ENCODE data around the gene TARBP1. TPM values are rescaled to one million over a fixed set of nuclear protein-coding genes. Genes with fewer than 3 reads are reported as not detected.

Gene TARBP1, protein sequence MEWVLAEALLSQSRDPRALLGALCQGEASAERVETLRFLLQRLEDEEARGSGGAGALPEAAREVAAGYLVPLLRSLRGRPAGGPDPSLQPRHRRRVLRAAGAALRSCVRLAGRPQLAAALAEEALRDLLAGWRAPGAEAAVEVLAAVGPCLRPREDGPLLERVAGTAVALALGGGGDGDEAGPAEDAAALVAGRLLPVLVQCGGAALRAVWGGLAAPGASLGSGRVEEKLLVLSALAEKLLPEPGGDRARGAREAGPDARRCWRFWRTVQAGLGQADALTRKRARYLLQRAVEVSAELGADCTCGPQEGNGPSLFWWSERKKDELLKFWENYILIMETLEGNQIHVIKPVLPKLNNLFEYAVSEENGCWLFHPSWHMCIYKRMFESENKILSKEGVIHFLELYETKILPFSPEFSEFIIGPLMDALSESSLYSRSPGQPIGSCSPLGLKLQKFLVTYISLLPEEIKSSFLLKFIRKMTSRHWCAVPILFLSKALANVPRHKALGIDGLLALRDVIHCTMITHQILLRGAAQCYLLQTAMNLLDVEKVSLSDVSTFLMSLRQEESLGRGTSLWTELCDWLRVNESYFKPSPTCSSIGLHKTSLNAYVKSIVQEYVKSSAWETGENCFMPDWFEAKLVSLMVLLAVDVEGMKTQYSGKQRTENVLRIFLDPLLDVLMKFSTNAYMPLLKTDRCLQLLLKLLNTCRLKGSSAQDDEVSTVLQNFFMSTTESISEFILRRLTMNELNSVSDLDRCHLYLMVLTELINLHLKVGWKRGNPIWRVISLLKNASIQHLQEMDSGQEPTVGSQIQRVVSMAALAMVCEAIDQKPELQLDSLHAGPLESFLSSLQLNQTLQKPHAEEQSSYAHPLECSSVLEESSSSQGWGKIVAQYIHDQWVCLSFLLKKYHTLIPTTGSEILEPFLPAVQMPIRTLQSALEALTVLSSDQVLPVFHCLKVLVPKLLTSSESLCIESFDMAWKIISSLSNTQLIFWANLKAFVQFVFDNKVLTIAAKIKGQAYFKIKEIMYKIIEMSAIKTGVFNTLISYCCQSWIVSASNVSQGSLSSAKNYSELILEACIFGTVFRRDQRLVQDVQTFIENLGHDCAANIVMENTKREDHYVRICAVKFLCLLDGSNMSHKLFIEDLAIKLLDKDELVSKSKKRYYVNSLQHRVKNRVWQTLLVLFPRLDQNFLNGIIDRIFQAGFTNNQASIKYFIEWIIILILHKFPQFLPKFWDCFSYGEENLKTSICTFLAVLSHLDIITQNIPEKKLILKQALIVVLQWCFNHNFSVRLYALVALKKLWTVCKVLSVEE (N-terminal part only)
- total RNA-seq, result 10 to 100 TPM; 27.7 to 32.2 TPM
- polyA plus RNA-seq, result 10 to 100 TPM; 11.2 to 48.7 TPM
- long read RNA-seq, donor 1, partial matches to known transcripts, result 12 of 19 reads
- long read RNA-seq, donor 1, other reads (novel, unspliced or antisense), result 0 of 19 reads
- long read RNA-seq, donor 2, partial matches to known transcripts, result 0 of 1 reads
- long read RNA-seq, donor 2, other reads (novel, unspliced or antisense), result 0 of 1 reads
- long read RNA-seq, donor 3, transcript TARBP1-202 (8 exons, 1,650 nt), result major isoform, 6 of 15 reads
- long read RNA-seq, donor 3, partial matches to known transcripts, result 7 of 15 reads
- long read RNA-seq, donor 3, other reads (novel, unspliced or antisense), result 0 of 15 reads
- long read RNA-seq, donor 4, partial matches to known transcripts, result 7 of 10 reads
- long read RNA-seq, donor 4, other reads (novel, unspliced or antisense), result 0 of 10 reads
- long read RNA-seq, donor 5, full-length matches to known transcripts, result 6 of 12 reads
- long read RNA-seq, donor 5, partial matches to known transcripts, result 6 of 12 reads
- long read RNA-seq, donor 5, other reads (novel, unspliced or antisense), result 0 of 12 reads

GRCh38 chr1:234478481-234479309, at the start of gene TARBP1:
TARBP1 (minus strand) TSS chr1:234479179; CDS start chr1:234479103, 76 bp downstream.
- no peaks in the 10 kb centered on the region for H3K27me3 ChIP-seq (ENCODE audit: control insufficient read depth in 3 of 3, insufficient read depth in 3 of 3, low read length in 2 of 3)
- peak within 1 kb of the TSS; percentile 84 for H3K4me3 ChIP-seq
- WGBS, 2 donors, result 0 to 1% methylated on average over 70 to 122 of the region's 122 CpGs
- H3K4me1 ChIP-seq (ENCODE audit: control insufficient read depth in 5 of 5, insufficient read depth in 5 of 5, low read length in 5 of 5), result peaks cover 0 to 8% (median 0%) of the 10 kb centered on the region in 5 donors
- DNase-seq (peak; percentile 83 to 93 (median 84)), ATAC-seq (ENCODE audit: insufficient read depth, low FRiP score) (peak; percentile 83)
- peak within 1 kb of the TSS; percentile 95 to 97 for H3K27ac ChIP-seq (ENCODE audit: low read depth in 1 of 2, low read length in 1 of 2)
- H3K9me3 ChIP-seq (ENCODE audit: control insufficient read depth in 4 of 4, insufficient read depth in 3 of 4, low read length in 3 of 4), result no peaks in the 10 kb centered on the region
- no peak within 1 kb of the TSS for H3K9ac ChIP-seq (ENCODE audit: insufficient read depth in 1 of 2, low read length in 2 of 2)
- no peak for TF ChIP-seq CTCF (IDR thresholded peaks at IDR 0.05; ENCODE audit: control extremely low read depth, extremely low read depth)
- H3K36me3 ChIP-seq (ENCODE audit: control insufficient read depth in 4 of 4, insufficient read depth in 4 of 4, low read length in 4 of 4), result no peaks in the 10 kb centered on the region

DNA sequence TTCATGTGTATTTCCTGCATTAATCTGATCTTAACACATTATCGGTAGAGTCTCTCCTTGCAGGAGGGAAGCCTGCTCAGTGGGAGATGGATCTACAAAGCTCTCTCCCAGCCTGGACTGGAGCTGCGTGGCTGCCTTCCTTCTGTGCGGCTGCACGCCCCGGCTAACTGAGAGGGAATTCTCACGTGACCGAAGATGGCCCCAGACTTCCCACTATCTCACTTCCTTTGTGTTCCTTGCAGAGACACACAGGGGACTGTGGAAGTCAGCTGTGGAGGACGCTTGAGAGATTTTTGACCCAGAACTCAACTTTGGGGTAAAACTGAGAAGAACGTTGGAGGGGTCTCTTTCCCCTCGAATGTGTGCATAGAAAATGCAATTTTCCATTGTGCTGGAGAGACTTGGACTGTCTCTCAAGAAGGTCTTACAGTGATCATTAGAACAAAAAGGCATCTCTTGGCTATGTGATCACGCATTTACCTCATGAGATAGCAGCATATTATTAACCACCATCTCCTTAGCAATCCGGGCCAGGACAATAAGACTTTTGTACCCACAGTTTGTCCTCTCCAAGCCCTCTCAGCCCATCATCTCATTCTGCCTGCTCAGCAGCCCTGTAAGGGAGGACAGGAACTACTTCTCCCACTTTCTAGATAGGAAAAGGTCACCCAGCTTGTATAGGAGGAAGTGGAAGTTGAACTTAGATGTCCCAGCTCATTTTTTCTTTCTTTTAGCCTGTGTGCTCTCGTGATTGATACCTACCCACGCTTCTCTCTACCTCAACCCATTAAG, 49.3 kb upstream of the TARBP1 start:
- peak overlapping the region; percentile 64 to 82 for H3K27ac ChIP-seq (ENCODE audit: low read depth in 1 of 2, low read length in 1 of 2)
- WGBS, 2 donors, result 55 to 59% methylated on average over 14 of the region's 14 CpGs
- no peak for TF ChIP-seq CTCF (IDR thresholded peaks at IDR 0.05; ENCODE audit: control extremely low read depth, extremely low read depth)
- H3K9ac ChIP-seq (ENCODE audit: insufficient read depth in 1 of 2, low read length in 2 of 2), result peak overlapping the region in 1 of 2 donors; percentile 24
- H3K4me1 ChIP-seq (ENCODE audit: control insufficient read depth in 5 of 5, insufficient read depth in 5 of 5, low read length in 5 of 5), result peaks cover 15 to 80% (median 42%) of the 10 kb centered on the region in 5 donors
- no peaks in the 10 kb centered on the region for H3K27me3 ChIP-seq (ENCODE audit: control insufficient read depth in 3 of 3, insufficient read depth in 3 of 3, low read length in 2 of 3)
- H3K36me3 ChIP-seq (ENCODE audit: control insufficient read depth in 4 of 4, insufficient read depth in 4 of 4, low read length in 4 of 4), result no peaks in the 10 kb centered on the region
- no peak overlapping the region for H3K4me3 ChIP-seq
- no peak for ATAC-seq (ENCODE audit: insufficient read depth, low FRiP score)
- DNase-seq, result peak in 1 of 3 donors; percentile 44
- H3K9me3 ChIP-seq (ENCODE audit: control insufficient read depth in 4 of 4, insufficient read depth in 3 of 4, low read length in 3 of 4), result no peaks in the 10 kb centered on the region
